Measurements from ENCODE around the gene GATA6.
"Not testable (repeated sequence)": the region's sequence is repeated elsewhere in the genome, so short reads cannot be mapped to it uniquely, and the experiment has no call there.

The GATA6 gene

DNA sequence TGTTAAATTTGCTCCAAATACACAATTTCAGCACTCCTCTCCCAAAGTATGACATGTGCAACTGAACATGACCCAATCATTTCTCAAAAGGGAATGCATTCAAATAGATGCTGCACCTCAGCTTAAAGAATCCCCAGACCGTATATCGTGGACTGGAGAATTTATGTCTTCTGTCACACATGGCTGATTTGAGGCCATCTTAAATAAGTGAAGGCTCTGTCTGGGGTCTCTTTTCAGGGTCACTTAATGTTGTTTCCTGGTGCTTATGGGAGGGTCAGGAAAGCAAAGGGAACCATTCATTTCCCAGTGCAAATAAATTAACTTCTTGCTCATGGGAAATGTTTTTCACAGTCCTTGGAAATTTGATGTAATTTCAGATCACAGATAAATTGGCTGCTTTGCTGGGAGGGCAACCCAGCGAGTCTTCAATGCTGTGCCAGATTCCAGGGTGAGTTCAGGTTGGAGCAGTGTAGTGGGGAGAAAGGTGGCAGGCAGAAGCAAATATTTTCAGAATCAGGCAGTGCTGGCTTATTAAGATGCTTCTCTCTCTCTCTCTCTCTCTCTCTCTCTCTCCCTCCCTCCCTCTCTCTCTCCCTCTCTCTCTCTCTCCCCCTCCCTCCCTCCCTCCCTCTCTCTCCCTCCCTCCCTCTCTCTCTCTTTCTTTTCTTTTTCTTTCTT is 34.3 kb downstream of the GATA6 start:
- DNase-seq, result no peak

DNA sequence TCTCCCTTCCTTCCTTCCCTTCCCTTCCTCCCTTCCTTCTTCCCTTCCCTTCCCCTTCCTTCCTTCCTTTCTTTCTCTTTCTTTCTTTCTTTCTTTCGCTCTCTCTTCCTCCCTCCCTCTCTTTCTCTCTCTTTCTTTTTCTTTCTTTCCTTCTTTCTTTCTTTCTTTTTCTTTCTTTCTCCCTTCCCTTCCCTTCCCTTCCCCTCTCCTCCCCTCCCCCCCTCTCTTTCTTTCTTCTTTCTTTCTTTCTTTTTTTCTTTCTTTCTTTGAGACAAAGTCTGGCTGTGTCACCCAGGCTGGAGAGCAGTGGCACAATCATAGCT is 34.8 kb downstream of the GATA6 start:
- DNase-seq, result no peak

DNA sequence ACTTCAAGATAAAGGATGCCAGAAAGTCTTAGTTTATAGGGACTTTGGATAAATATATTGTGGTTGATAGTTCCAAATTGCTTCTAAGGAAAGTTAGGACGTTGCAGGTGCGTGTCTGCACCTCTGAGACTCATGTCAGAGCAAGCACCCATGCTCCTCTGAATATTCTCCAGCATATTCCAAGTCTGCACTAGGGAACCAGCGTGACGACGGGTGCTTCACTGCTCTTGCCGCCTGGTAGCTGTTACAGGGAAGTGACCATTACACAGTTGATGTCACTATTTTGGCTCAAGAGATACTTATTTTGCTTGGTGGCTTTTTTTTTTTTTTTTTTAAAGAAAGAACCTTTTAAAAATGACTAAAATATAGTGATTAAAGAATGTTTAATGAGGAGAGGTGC is 35.6 kb downstream of the GATA6 start:
- no peak for DNase-seq

DNA sequence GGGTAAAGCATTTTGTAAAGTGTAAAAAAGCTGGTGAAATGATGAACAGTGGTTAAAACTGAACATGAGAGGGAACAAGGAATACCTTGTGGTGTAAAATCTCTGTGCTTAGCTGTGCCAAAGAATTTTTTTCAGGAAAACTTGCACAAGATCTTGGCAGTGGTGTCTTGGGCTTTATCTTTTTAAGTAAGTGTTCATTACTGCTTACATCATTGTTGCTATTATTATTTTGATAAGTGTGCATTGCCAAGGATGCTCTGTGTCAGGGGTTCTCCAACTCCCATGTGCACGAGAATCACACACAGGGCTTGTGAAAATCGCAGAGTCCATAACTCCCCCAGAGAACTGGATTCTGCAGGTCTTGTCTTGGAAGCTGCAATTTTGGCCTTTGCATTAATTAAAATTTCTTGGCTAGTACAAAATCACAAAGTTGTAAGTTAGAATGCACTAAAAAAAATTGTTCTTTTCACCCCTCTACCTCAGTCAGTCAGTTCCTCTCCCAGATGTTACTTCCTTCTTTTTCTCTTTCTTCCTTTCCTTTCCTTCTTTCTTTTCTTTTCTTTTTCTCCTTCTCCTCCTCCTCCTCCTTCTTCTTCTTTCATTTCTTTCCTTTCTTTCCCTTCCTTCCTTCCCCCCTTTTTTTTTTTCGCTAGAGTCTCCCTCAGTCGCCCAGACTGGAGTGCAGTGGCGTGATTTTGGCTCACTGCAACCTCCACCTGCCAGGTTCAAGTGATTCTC is 37.8 kb downstream of the GATA6 start:
- no peak for DNase-seq

DNA sequence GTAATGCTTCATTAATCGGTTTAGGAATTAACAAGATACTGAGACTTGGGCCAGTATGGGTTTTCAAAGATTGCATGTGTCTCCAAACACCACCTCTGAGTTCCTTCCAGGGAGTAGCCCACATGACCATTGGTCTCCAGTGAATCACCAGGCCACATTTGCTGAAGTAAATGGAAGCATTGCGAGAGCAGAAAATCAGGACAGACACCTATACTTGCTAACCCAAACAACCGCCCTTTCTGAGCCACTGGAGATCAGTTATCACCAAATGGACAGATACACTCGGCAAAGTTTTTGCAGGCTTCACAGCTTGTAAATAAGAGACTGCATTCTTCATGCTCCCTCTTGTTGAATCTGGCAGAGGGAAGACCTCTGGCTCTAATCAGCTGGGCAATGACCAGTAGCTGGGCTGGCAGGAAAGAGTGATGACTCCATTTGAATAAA is 40.9 kb downstream of the GATA6 start:
- no peak for DNase-seq

DNA sequence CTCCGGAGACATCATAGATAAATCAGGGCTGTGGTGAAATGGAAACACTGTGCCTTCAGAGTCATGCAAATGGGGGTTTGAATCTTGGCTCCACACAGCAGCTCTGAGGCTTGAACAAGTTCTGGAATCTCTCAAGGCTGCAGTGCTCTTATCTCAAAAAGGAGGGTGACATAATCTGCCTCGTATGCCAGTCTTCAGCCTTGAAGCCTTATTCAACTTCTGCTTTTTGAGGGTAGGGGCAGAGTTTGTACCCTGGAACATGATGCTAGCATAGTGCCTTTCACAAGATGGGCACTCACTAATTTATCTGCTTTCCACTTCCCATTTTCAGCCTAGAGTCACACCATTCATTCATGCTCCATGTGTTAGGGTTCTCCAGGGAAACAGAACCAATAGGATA is 42.3 kb downstream of the GATA6 start:
- DNase-seq, result no peak

DNA sequence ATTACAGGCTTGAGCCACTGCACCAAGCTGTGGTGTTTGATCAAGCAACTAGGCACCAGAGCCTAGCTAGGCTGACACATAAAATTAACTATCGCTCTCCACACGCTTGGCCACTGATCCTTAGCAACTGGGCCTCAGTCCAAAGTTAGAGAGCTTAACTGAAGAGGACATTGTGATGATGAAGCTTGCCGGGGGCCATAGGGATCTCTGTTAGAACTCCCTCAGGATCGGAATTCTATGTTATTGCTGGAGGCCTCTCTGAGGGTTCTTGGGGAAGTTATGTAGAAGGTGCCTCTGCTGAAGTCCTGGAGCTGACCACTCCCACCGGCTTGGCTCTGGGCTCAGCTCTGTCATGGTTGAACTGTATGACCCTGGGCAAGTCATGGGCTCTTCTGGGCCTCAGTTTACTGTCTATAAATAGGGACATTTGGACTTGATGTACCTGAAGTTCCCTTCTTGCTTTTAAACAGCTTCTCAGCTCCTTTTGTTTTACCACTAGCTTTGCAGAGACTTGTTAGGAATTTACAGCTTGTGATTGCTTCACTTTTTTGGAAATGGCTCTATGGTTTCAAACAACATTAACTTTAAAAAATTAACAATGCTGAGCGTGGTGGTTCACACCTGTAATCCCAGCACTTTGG is 44.1 kb downstream of the GATA6 start:
- no peak for DNase-seq

DNA sequence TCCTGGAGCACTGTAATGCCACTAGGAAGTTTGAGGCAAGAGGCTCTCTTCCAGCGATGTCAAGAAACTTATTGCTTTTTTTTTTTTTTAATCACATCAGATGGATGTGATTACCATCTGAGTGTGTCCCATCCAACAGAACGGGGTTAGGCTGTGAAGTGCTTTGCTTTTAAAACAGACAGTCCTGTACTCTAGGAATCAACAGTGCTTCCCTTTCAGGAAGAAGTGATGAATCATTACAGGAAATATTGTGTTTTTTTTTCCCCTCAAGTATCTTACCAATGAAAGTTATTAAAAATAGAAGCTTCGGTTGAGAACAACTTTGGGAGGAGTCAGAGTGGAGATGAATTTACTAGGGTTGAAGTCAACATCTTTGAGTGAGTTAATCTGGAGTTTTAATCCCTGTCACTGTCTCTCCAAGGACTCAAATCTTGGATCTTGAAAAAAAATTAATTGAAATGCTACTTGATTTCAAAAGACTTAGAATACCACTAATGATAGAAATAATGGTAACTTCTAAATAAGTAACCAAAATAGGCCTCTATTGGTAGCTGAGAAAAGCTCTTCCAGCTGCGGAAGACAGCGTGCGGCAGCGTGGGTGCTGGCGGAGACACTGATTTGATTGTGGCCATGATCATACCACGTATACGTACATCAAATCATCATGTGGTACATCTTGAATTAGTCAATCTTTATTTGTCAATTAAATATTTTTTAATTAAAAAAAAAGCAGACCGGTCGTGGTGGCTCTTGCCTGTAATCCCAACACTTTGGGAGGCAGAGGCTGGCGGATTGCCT is 45.5 kb downstream of the GATA6 start:
- no peak for DNase-seq

DNA sequence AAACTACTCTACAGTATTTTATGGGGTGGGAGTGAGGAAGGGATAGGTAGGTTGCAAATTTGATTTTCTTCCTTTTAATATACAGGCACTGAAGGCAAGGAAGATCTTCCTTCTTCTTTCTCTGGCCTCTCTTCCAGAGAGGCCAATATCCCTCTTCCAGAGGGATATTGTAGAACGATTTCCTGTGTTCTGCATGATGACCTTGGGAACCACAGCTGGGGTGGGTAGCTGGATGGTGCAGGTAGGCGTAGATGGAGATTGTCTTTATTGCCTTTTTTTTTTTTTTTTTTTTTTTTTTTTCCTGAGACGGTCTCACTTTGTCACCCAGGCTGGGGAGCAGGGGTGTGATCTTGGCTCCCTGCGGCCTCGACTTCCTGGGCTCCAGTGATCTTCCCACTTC is 49.4 kb downstream of the GATA6 start:
- DNase-seq, result no peak

DNA sequence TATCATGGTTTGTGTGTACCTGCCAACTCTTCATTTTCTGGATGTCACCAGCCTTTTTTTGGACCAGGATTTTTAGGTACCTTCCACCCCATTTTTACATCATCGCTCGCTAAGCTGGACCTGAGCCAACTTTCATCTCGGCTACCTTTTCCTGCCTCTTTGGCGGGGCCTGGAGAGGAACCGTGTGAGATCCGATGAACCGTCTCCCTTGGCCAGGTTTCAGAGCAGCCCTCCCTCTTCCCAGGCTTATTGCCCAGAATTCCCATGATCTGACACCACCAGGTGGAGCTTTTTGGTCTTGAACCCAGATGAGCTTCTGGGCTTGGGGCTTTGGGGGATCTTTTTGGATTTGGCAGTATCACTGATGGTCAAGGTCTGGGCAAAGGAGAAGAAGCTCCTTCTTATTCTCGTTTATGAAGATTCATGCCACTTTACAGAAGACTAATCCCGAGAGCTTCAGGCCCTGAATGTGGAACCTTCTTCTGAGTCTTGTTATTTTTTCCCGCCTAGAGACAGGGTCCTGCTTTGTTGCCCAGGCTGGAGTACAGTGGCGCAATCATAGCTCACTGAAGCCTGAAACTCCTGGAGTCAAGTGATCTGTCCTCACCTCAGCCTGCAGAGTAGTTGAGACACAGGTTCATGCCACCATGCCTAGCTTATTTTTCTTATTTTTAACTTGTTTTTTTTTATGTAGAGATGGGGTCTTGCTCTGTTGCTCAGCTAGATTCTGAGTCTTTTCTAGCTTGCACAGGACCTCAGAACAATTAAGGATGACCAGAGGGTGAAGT is 50.4 kb downstream of the GATA6 start:
- DNase-seq, result no peak

DNA sequence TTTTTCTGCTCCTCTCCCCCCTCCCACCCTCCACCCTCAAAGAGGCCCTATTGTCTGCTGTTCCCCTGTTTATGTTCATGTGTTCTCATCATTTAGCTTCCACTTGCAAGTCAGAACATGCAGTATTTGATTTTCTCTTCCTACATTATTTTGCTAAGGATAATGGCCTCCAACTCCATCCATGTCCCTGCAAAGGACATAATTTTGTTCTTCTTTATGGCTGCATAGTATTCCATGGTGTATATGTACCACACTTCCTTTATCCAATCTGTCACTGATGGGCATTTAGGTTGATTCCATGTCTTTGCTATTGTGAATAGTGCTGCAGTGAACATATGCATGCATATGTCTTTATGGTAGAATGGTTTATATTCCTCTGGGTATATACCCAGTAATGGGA is 51.2 kb downstream of the GATA6 start:
- not testable (repeated sequence) for DNase-seq

DNA sequence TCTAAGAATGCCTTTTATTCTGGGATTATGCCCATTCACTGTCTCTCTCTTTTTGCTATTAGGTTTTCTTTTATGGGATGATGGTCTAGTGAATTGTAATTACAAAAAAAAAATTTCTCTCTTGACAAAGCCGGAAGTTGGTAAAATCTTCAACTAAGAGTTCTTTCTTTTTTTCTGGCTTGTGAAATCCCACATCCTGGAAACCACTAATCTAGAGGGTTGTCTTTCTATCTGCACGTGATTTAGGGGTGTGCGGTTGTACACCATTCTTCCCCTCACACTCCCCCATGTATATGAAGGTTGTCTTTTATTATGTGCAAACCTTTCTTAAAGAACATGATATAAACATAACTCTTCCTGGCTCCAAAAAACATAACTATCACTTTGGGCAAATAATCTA is 52.0 kb downstream of the GATA6 start:
- DNase-seq, result no peak

DNA sequence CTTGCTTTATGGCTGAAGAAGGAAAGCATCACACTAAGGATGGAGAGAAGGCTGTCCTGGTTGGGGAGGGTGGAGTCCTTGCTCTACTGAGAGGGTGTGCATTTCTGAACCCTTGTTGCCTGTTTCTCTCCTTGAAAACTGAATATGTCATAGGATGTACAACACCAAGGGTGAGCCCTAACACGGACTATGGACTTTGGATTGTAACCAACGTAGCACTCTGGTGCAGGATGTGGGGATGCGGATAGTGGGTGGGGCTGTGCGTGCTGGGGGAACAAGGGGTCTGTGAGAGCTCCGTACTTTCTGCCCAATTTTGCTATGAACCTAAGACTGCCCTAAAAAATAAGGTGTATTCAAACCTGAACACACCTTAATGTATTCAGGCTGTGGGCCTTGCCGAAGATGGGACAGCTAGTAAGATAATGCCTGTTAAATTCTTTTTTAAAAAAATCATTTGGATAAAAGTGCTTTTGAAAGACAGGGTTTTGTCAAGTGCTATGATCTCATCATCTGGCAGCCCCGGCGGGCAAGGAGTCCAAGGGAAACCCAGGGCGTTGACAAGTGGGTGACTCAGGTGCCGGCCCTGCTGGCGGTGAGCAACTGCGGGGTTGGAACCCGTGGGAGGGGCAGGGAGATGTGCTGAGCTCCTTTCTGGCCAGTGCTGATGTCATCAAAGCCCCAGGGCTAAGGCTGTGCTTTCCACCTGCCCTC is 54.0 kb downstream of the GATA6 start:
- no peak for DNase-seq

DNA sequence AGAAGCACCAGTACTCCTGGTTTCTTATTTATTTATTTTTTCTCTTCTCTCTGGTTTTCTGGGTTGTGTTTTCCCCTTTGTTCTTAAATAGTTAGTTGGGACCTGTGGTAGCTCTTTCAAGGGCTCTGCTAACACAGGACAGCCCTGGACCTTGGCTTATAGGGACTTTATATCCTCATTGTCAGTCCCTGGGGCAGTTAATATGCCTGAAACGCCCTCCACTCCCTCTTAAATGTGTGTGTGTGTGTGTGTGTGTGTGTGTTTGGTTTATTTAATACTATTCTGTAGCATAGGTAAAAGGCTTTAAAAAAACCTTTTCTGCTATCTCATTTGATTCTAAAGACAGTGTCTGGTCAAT is 54.6 kb downstream of the GATA6 start:
- DNase-seq, result no peak

DNA sequence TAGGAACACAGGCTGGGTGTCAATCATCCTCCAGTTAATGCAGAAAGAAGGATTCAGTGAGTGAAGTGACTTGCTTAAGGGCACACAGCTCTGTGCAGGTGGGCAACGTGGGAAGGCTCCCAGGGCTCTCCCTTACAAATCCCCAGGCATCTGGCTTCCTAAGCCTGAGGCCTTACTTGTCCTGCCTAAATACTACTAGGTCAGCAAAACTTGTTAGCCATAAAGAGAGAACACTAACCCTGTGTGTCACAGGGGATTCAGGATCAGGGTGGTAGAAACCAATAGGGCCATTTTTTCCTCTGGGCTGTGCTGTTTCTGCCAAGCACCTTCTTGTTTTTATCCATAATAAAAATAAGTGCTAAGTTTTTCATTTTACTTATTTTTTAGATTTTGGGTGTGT is 55.0 kb downstream of the GATA6 start:
- DNase-seq, result no peak

DNA sequence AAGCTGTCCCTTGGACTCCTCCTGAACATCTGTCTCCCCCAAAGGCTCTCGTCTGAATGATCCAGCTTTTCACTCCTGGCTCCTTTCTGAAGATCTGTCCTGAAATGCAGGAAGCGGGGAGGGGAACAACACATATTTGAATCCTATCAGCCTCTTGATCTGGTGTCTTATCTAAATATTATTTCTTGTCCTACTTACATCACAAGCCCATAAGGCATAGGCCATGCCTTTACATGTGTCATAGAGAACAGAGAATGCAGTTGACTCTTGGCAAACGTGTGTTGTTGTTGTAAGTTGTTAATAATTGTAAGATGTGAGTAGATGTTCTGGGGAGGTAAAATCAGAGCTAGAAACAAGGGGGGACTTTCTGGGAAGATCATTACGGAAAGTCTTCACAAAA is 57.4 kb downstream of the GATA6 start:
- DNase-seq, result no peak

DNA sequence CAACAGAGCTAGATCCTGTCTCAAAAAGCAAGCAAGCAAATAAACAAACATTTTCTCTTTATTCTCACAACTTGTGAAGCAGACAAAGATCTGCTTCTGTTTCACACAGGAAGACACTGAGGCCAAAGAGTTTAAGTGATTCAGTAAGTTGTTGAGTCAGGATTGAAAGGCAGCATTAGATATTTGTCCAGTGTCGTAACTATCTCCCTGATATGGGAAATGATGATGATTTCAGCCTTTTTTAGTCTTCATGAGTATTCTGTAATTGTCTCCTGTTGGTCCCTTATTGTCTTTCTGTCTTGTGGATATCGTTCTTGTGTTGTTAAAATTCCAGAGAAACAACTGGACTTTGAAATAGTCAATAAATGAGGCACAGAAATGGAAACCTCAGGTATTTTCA is 59.6 kb downstream of the GATA6 start:
- DNase-seq, result no peak

DNA sequence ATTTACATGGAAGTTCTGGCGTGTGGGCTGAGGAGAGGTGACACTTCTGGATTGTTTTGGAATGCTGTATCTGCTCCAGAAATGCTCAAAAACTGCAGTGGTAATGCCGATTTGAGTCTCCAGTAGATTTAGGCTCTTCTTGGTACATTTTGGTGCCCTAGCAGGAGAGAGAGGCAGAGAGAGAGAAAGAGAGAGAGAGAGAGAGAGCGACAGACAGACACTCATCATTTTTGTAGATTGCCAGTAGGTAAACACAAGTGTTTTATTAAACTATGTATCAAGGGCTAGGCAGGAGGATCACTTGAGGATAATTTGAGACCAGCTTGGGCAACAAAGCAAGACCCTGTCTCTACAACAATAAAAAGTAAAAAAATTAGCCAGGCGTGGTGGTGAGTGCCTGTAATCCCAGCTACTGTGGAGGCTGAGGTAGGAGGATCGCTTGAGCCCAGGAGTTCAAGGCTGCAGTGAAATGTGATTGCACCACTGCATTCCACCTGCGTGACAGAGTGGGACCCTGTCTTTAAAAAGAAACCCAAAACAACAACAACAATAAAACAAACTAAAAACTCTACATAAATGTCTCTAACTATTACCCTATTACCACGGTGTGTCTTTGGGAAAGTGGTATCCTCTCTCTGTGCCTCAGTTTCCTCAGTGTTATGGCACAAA is 60.2 kb downstream of the GATA6 start:
- no peak for DNase-seq

DNA sequence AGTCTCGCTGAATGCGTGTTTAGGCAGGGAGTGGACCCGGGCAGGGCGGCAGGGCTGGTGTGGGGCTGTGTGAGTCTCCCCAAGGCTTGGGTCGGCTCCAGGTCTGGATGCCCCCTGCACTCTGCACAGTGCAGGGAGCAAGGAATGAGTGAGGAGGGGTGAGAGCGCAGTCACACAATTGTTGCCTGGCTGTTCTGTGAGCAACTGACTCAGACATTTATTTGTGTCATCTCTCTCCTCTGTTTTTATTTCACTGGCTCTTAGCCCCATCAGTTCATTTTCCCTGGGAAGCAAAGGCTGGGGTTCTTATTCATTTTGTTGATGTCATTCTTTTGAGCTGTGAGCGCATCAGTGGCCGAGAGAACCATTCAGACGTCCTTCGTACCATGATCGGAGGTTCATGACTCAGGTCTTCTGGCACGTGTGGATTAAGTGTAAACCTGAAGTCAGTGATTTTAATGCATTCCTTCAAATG is 61.1 kb downstream of the GATA6 start:
- no peak for DNase-seq

DNA sequence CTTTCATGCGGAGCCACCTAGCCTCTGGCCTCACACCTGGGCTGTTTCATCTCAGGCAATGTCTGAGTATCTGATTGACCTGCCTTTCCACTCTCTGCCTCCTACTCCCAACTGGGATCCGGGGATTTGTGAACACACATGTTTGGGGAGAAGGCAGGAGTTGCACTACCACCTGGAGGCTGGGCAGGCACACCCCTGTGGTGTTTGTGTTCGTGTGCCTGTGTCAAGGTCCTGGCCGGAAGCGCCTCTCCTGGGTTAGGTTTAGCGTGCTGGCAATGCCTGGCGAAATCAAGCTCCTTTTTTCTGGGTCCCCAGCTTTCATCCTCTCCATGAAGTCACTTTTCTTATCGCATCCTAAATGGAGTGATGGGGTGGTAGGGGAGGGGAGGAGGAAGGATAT is 63.9 kb downstream of the GATA6 start:
- no peak for DNase-seq

Measured in amygdala (tissue), 56 donors.